Measurements from ENCODE around the gene SPRN.

SPRN gene

GRCh38 chr10:133457100-133457841 is 32.8 kb upstream of the SPRN start:
- DNase-seq (ENCODE audit: low read depth in 1 of 2, low spot score in 1 of 2) = no peak
- no peak overlapping the region for H3K4me3 ChIP-seq (replicated peaks; ENCODE audit: insufficient read depth, low read length)
- no peak overlapping the region for H3K27ac ChIP-seq (replicated peaks)
- H3K27me3 ChIP-seq (ENCODE audit: insufficient read depth, poor library complexity, severe bottlenecking) = no peaks in the 10 kb centered on the region
- TF ChIP-seq POLR2AphosphoS5 (IDR thresholded peaks at IDR 0.05; ENCODE audit: low read depth) (no peak), GABPA (IDR thresholded peaks at IDR 0.05; ENCODE audit: low read depth) (no peak), SPI1 (IDR thresholded peaks at IDR 0.05; ENCODE audit: borderline replicate concordance, low read depth) (no peak)
- TF ChIP-seq, protein P1, sequence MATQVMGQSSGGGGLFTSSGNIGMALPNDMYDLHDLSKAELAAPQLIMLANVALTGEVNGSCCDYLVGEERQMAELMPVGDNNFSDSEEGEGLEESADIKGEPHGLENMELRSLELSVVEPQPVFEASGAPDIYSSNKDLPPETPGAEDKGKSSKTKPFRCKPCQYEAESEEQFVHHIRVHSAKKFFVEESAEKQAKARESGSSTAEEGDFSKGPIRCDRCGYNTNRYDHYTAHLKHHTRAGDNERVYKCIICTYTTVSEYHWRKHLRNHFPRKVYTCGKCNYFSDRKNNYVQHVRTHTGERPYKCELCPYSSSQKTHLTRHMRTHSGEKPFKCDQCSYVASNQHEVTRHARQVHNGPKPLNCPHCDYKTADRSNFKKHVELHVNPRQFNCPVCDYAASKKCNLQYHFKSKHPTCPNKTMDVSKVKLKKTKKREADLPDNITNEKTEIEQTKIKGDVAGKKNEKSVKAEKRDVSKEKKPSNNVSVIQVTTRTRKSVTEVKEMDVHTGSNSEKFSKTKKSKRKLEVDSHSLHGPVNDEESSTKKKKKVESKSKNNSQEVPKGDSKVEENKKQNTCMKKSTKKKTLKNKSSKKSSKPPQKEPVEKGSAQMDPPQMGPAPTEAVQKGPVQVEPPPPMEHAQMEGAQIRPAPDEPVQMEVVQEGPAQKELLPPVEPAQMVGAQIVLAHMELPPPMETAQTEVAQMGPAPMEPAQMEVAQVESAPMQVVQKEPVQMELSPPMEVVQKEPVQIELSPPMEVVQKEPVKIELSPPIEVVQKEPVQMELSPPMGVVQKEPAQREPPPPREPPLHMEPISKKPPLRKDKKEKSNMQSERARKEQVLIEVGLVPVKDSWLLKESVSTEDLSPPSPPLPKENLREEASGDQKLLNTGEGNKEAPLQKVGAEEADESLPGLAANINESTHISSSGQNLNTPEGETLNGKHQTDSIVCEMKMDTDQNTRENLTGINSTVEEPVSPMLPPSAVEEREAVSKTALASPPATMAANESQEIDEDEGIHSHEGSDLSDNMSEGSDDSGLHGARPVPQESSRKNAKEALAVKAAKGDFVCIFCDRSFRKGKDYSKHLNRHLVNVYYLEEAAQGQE (IDR thresholded peaks at IDR 0.05; ENCODE audit: insufficient replicate concordance, low read depth) = no peak
- TF ChIP-seq, protein P2, sequence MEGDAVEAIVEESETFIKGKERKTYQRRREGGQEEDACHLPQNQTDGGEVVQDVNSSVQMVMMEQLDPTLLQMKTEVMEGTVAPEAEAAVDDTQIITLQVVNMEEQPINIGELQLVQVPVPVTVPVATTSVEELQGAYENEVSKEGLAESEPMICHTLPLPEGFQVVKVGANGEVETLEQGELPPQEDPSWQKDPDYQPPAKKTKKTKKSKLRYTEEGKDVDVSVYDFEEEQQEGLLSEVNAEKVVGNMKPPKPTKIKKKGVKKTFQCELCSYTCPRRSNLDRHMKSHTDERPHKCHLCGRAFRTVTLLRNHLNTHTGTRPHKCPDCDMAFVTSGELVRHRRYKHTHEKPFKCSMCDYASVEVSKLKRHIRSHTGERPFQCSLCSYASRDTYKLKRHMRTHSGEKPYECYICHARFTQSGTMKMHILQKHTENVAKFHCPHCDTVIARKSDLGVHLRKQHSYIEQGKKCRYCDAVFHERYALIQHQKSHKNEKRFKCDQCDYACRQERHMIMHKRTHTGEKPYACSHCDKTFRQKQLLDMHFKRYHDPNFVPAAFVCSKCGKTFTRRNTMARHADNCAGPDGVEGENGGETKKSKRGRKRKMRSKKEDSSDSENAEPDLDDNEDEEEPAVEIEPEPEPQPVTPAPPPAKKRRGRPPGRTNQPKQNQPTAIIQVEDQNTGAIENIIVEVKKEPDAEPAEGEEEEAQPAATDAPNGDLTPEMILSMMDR (IDR thresholded peaks at IDR 0.05; ENCODE audit: insufficient read depth, low read length) = no peak

GRCh38 chr10:133456041-133456951 is 31.9 kb upstream of the SPRN start:
- TF ChIP-seq, protein P2 (IDR thresholded peaks at IDR 0.05; ENCODE audit: insufficient read depth, low read length) = no peak
- no peak for TF ChIP-seq SPI1 (IDR thresholded peaks at IDR 0.05; ENCODE audit: borderline replicate concordance, low read depth)
- TF ChIP-seq, protein P1 (IDR thresholded peaks at IDR 0.05; ENCODE audit: insufficient replicate concordance, low read depth) = no peak
- DNase-seq (ENCODE audit: low read depth in 1 of 2, low spot score in 1 of 2) = no peak
- no peak overlapping the region for H3K4me3 ChIP-seq (replicated peaks; ENCODE audit: insufficient read depth, low read length)
- no peak overlapping the region for H3K27ac ChIP-seq (replicated peaks)
- no peaks in the 10 kb centered on the region for H3K27me3 ChIP-seq (ENCODE audit: insufficient read depth, poor library complexity, severe bottlenecking)

GRCh38 chr10:133455611-133456031 is 31.2 kb upstream of the SPRN start:
- H3K27me3 ChIP-seq (ENCODE audit: insufficient read depth, poor library complexity, severe bottlenecking) = no peaks in the 10 kb centered on the region

More at GRCh38 chr10:133455611-133456031, 31.2 kb upstream of the SPRN start:
- no peak overlapping the region for H3K27ac ChIP-seq (replicated peaks)
- H3K4me3 ChIP-seq (replicated peaks; ENCODE audit: insufficient read depth, low read length) = no peak overlapping the region
- TF ChIP-seq SPI1 (IDR thresholded peaks at IDR 0.05; ENCODE audit: borderline replicate concordance, low read depth) = no peak
- TF ChIP-seq, protein P2 (IDR thresholded peaks at IDR 0.05; ENCODE audit: insufficient read depth, low read length) = no peak
- no peak for TF ChIP-seq POLR2AphosphoS5 (IDR thresholded peaks at IDR 0.05; ENCODE audit: low read depth)
- DNase-seq (ENCODE audit: low read depth in 1 of 2, low spot score in 1 of 2) = no peak
